Neural progenitor cell (in vitro differentiated cells): ENCODE measurements around the gene RABGGTA. TPM values are rescaled to one million over a fixed set of nuclear protein-coding genes. Genes with fewer than 3 reads are reported as not detected.

Experiments used
- DNase-seq: peaks from one replicate; pipeline ENCODE4 v3.0.0-alpha.2; 2016; ENCODE audit warnings: low spot score
- H2AFZ ChIP-seq: fragments of 200-600 bp; sonication (generic); replicated peaks from 2 replicates; pipeline ENCODE4 v1.6.1; 2016; ENCODE audit warnings: antibody characterized with exemption
- H3F3A ChIP-seq: fragments of 200-600 bp; sonication (generic); 2 replicates; pipeline ENCODE4 v1.6.1; 2016; ENCODE audit warnings: antibody characterized with exemption, low read depth
- H3K27ac ChIP-seq: fragments of 200-600 bp; sonication (generic); 2 replicates; pipeline ENCODE4 v1.5.1; 2016; ENCODE audit warnings: mild to moderate bottlenecking
- H3K27me3 ChIP-seq: fragments of 200-600 bp; sonication (generic); 2 replicates; pipeline ENCODE4 v1.6.1; 2016; ENCODE audit warnings: mild to moderate bottlenecking, moderate library complexity
- H3K36me3 ChIP-seq: fragments of 200-600 bp; sonication (generic); 2 replicates; pipeline ENCODE4 v1.5.1; 2016
- H3K4me1 ChIP-seq: fragments of 200-600 bp; sonication (generic); 2 replicates; pipeline ENCODE4 v1.6.1; 2016; ENCODE audit warnings: mixed run types
- H3K4me2 ChIP-seq: fragments of 200-600 bp; sonication (generic); 2 replicates; pipeline ENCODE4 v1.6.1; 2016
- H3K4me3 ChIP-seq: fragments of 200-600 bp; sonication (generic); 2 replicates; pipeline ENCODE4 v1.5.1; 2016
- H3K79me2 ChIP-seq: fragments of 200-600 bp; sonication (generic); 2 replicates; pipeline ENCODE4 v1.6.1; 2016; ENCODE audit warnings: low read depth
- H3K9ac ChIP-seq: fragments of 200-600 bp; sonication (generic); 2 replicates; pipeline ENCODE4 v1.6.1; 2016
- H3K9me3 ChIP-seq: fragments of 200-600 bp; sonication (generic); 2 replicates; pipeline ENCODE4 v1.5.1; 2016; ENCODE audit warnings: low read depth
- H4K20me1 ChIP-seq: fragments of 200-600 bp; sonication (generic); 2 replicates; pipeline ENCODE4 v1.6.1; 2016; ENCODE audit warnings: low read depth
- H3K27ac Mint-ChIP-seq: 3 replicates; pipeline ENCODE4 v1.8.0; 2021; ENCODE audit warnings: mixed read lengths
- H3K27me3 Mint-ChIP-seq: 2 replicates; pipeline ENCODE4 v1.8.0; 2022; ENCODE audit warnings: low read depth, mild to moderate bottlenecking, inconsistent platforms, moderate library complexity, mixed read lengths; ENCODE audit not compliant: insufficient read depth
- H3K36me3 Mint-ChIP-seq: 3 replicates; pipeline ENCODE4 v1.8.0; 2021; ENCODE audit warnings: mixed read lengths
- H3K4me1 Mint-ChIP-seq: 3 replicates; pipeline ENCODE4 v1.8.0; 2021; ENCODE audit warnings: mixed read lengths
- H3K4me3 Mint-ChIP-seq: 3 replicates; pipeline ENCODE4 v1.8.0; 2021; ENCODE audit warnings: mild to moderate bottlenecking, moderate library complexity, mixed read lengths
- H3K9me3 Mint-ChIP-seq: 3 replicates; pipeline ENCODE4 v1.8.0; 2020; ENCODE audit warnings: mixed read lengths
- EZH2 ChIP-seq: fragments of 200-600 bp; sonication (generic); IDR thresholded peaks from 2 replicates; pipeline ENCODE4 v1.6.1; 2017; ENCODE audit warnings: antibody characterized with exemption, mild to moderate bottlenecking, moderate library complexity
- EZH2phosphoT487 ChIP-seq: fragments of 200-600 bp; sonication (generic); IDR thresholded peaks from 2 replicates; pipeline ENCODE4 v1.6.1; 2017; ENCODE audit warnings: antibody characterized with exemption
- total RNA-seq: library from RNA; depleted of rRNA; stranded (reverse); fragments of >200 nt; gene quantifications from 2 replicates; pipeline ENCODE4 v1.2.3, GENCODE V29; 2015; ENCODE audit warnings: low replicate concordance
- TF ChIP-seq, protein P1 (sequence below): fragments of 200-600 bp; sonication (generic); IDR thresholded peaks from 2 replicates; pipeline ENCODE4 v1.5.1; 2017; ENCODE audit warnings: antibody characterized with exemption, mild to moderate bottlenecking

The RABGGTA gene
- total RNA-seq, 1 donor from 2014 or later: 7.1 TPM

GRCh38 chr14:24315807-24316596, 44.6 kb upstream of the RABGGTA start:
- no peaks in the 10 kb centered on the region for H3K36me3 Mint-ChIP-seq
- no peak overlapping the region for H2AFZ ChIP-seq
- H3K4me3 Mint-ChIP-seq: no peak overlapping the region
- H3K9me3 ChIP-seq: no peaks in the 10 kb centered on the region
- H3K27me3 ChIP-seq: peaks cover 38% of the 10 kb centered on the region
- no peak overlapping the region for H3K9ac ChIP-seq
- no peak overlapping the region for H3K4me2 ChIP-seq
- H4K20me1 ChIP-seq: no peaks in the 10 kb centered on the region
- no peaks in the 10 kb centered on the region for H3F3A ChIP-seq
- no peaks in the 10 kb centered on the region for H3K9me3 Mint-ChIP-seq
- H3K79me2 ChIP-seq: no peaks in the 10 kb centered on the region
- H3K36me3 ChIP-seq: no peaks in the 10 kb centered on the region
- no peaks in the 10 kb centered on the region for H3K4me1 ChIP-seq
- no peak overlapping the region for H3K27ac Mint-ChIP-seq
- no peak for DNase-seq
- no peak overlapping the region for H3K4me3 ChIP-seq
- peaks cover 5% of the 10 kb centered on the region for H3K27me3 Mint-ChIP-seq
- no peak overlapping the region for H3K27ac ChIP-seq
- no peaks in the 10 kb centered on the region for H3K4me1 Mint-ChIP-seq
- TF ChIP-seq EZH2 (no peak), EZH2phosphoT487 (no peak)
- TF ChIP-seq, protein P1, sequence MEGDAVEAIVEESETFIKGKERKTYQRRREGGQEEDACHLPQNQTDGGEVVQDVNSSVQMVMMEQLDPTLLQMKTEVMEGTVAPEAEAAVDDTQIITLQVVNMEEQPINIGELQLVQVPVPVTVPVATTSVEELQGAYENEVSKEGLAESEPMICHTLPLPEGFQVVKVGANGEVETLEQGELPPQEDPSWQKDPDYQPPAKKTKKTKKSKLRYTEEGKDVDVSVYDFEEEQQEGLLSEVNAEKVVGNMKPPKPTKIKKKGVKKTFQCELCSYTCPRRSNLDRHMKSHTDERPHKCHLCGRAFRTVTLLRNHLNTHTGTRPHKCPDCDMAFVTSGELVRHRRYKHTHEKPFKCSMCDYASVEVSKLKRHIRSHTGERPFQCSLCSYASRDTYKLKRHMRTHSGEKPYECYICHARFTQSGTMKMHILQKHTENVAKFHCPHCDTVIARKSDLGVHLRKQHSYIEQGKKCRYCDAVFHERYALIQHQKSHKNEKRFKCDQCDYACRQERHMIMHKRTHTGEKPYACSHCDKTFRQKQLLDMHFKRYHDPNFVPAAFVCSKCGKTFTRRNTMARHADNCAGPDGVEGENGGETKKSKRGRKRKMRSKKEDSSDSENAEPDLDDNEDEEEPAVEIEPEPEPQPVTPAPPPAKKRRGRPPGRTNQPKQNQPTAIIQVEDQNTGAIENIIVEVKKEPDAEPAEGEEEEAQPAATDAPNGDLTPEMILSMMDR: no peak

DNA sequence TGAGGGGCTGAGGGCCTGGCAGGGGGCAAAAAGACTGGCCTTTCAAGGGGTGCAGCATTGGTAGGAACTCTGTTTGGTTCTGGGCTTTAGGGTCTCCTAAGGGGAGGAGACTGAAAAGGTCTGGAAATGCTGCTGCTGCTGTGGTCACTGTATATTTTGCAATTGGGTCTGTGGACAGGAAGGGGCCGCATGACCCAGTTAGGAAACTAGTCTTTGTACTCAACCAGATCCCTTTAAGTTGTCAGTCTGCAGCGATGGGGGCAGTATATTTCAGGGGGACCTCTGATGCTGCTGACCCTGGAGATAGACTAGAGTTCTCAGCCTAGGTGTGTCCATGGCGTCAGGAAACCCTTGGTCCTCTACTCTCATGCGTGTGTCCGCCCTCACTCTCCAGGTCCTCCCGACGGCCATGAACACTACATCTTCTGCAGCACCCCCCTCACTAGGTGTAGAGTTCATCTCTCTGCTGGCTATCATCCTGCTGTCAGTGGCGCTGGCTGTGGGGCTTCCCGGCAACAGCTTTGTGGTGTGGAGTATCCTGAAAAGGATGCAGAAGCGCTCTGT, 43.9 kb upstream of the RABGGTA start:
- Mint-ChIP-seq H3K4me1 (no peaks in the 10 kb centered on the region), H3K27me3 (peaks cover 5% of the 10 kb centered on the region), H3K9me3 (no peaks in the 10 kb centered on the region), H3K27ac (no peak overlapping the region), H3K36me3 (no peaks in the 10 kb centered on the region), H3K4me3 (no peak overlapping the region)
- H3F3A ChIP-seq: no peaks in the 10 kb centered on the region
- no peaks in the 10 kb centered on the region for H3K9me3 ChIP-seq
- no peak overlapping the region for H3K9ac ChIP-seq
- H4K20me1 ChIP-seq: no peaks in the 10 kb centered on the region
- H3K4me1 ChIP-seq: no peaks in the 10 kb centered on the region
- H3K27me3 ChIP-seq: peaks cover 36% of the 10 kb centered on the region
- H3K4me2 ChIP-seq: no peak overlapping the region
- H3K4me3 ChIP-seq: no peak overlapping the region
- H3K27ac ChIP-seq: no peak overlapping the region
- H3K79me2 ChIP-seq: no peaks in the 10 kb centered on the region
- DNase-seq: no peak
- TF ChIP-seq EZH2: no peak
- no peak overlapping the region for H2AFZ ChIP-seq
- no peaks in the 10 kb centered on the region for H3K36me3 ChIP-seq

- Mint-ChIP-seq H3K4me1 (no peaks in the 10 kb centered on the region), H3K27me3 (peaks cover 5% of the 10 kb centered on the region), H3K27ac (no peak overlapping the region), H3K36me3 (peaks cover 2% of the 10 kb centered on the region), H3K9me3 (no peaks in the 10 kb centered on the region), H3K4me3 (no peak overlapping the region)
- no peaks in the 10 kb centered on the region for H3K36me3 ChIP-seq
- no peak for DNase-seq
- no peaks in the 10 kb centered on the region for H4K20me1 ChIP-seq
- no peak overlapping the region for H3K4me2 ChIP-seq
- no peaks in the 10 kb centered on the region for H3K79me2 ChIP-seq
- H3K27me3 ChIP-seq: peaks cover 28% of the 10 kb centered on the region
- no peak overlapping the region for H3K4me3 ChIP-seq
- H2AFZ ChIP-seq: no peak overlapping the region
- no peaks in the 10 kb centered on the region for H3F3A ChIP-seq
- no peak overlapping the region for H3K27ac ChIP-seq
- TF ChIP-seq EZH2: no peak
- TF ChIP-seq EZH2phosphoT487: no peak
- TF ChIP-seq, protein P1: no peak
- no peaks in the 10 kb centered on the region for H3K9me3 ChIP-seq
- no peak overlapping the region for H3K9ac ChIP-seq
- H3K4me1 ChIP-seq: no peaks in the 10 kb centered on the region
Measured at GRCh38 chr14:24314377-24315193, 43.2 kb upstream of the RABGGTA start.
